Measurements from ENCODE around the gene PARL.

Gene PARL

GRCh38 chr3:183884427-183885296 is at the start of gene PARL:
Gene PARL, minus strand, starts transcription at chr3:183884880. Its CDS starts 34 bp downstream, at chr3:183884846.
- in situ Hi-C loops (cut with HindIII; ENCODE audit: low pct_unique_long_range_greater_than_20kb, low sequenced_read_pairs) = no loop called here
- DNase-seq (ENCODE audit: low read depth in 1 of 2, low spot score in 1 of 2) = peak; percentile 95 to 98
- TF ChIP-seq JUND (IDR thresholded peaks at IDR 0.05; ENCODE audit: low read depth) = no peak

GRCh38 chr3:183933160-183933559 is 48.5 kb upstream of the PARL start:
- in situ Hi-C loops (cut with HindIII; ENCODE audit: low pct_unique_long_range_greater_than_20kb, low sequenced_read_pairs) = no loop called here
- TF ChIP-seq JUND (IDR thresholded peaks at IDR 0.05; ENCODE audit: low read depth) = no peak
- no peak for DNase-seq (ENCODE audit: low read depth in 1 of 2, low spot score in 1 of 2)

GRCh38 chr3:183931881-183932280 is 47.2 kb upstream of the PARL start:
- TF ChIP-seq JUND (IDR thresholded peaks at IDR 0.05; ENCODE audit: low read depth) = no peak
- in situ Hi-C loops (cut with HindIII; ENCODE audit: low pct_unique_long_range_greater_than_20kb, low sequenced_read_pairs) = no loop called here
- no peak for DNase-seq (ENCODE audit: low read depth in 1 of 2, low spot score in 1 of 2)

- in situ Hi-C loops (cut with HindIII; ENCODE audit: low pct_unique_long_range_greater_than_20kb, low sequenced_read_pairs) = no loop called here
- no peak for DNase-seq (ENCODE audit: low read depth in 1 of 2, low spot score in 1 of 2)
- TF ChIP-seq JUND (IDR thresholded peaks at IDR 0.05; ENCODE audit: low read depth) = no peak
Measured at GRCh38 chr3:183930086-183930485, 45.4 kb upstream of the PARL start.

GRCh38 chr3:183927059-183927458 is 42.4 kb upstream of the PARL start:
- no peak for TF ChIP-seq JUND (IDR thresholded peaks at IDR 0.05; ENCODE audit: low read depth)
- in situ Hi-C loops (cut with HindIII; ENCODE audit: low pct_unique_long_range_greater_than_20kb, low sequenced_read_pairs) = no loop called here

GRCh38 chr3:183924956-183925355 is 40.3 kb upstream of the PARL start:
- no peak for DNase-seq (ENCODE audit: low read depth in 1 of 2, low spot score in 1 of 2)
- TF ChIP-seq JUND (IDR thresholded peaks at IDR 0.05; ENCODE audit: low read depth) = no peak
- in situ Hi-C loops (cut with HindIII; ENCODE audit: low pct_unique_long_range_greater_than_20kb, low sequenced_read_pairs) = no loop called here

More at GRCh38 chr3:183927059-183927458, 42.4 kb upstream of the PARL start:
- no peak for DNase-seq (ENCODE audit: low read depth in 1 of 2, low spot score in 1 of 2)

GRCh38 chr3:183924543-183924942 is 39.9 kb upstream of the PARL start:
- in situ Hi-C loops (cut with HindIII; ENCODE audit: low pct_unique_long_range_greater_than_20kb, low sequenced_read_pairs) = no loop called here
- TF ChIP-seq JUND (IDR thresholded peaks at IDR 0.05; ENCODE audit: low read depth) = no peak
- no peak for DNase-seq (ENCODE audit: low read depth in 1 of 2, low spot score in 1 of 2)

- in situ Hi-C loops (cut with HindIII; ENCODE audit: low pct_unique_long_range_greater_than_20kb, low sequenced_read_pairs) = no loop called here
- no peak for DNase-seq (ENCODE audit: low read depth in 1 of 2, low spot score in 1 of 2)
- TF ChIP-seq JUND (IDR thresholded peaks at IDR 0.05; ENCODE audit: low read depth) = no peak
Measured at GRCh38 chr3:183922421-183922820, 37.7 kb upstream of the PARL start.

- DNase-seq (ENCODE audit: low read depth in 1 of 2, low spot score in 1 of 2) = no peak
- no peak for TF ChIP-seq JUND (IDR thresholded peaks at IDR 0.05; ENCODE audit: low read depth)
- in situ Hi-C loops (cut with HindIII; ENCODE audit: low pct_unique_long_range_greater_than_20kb, low sequenced_read_pairs) = no loop called here
Measured at GRCh38 chr3:183921096-183921495, 36.4 kb upstream of the PARL start.

GRCh38 chr3:183920416-183920815 is 35.7 kb upstream of the PARL start:
- TF ChIP-seq JUND (IDR thresholded peaks at IDR 0.05; ENCODE audit: low read depth) = no peak
- in situ Hi-C loops (cut with HindIII; ENCODE audit: low pct_unique_long_range_greater_than_20kb, low sequenced_read_pairs) = no loop called here
- no peak for DNase-seq (ENCODE audit: low read depth in 1 of 2, low spot score in 1 of 2)

GRCh38 chr3:183918178-183918577 is 33.5 kb upstream of the PARL start:
- in situ Hi-C loops (cut with HindIII; ENCODE audit: low pct_unique_long_range_greater_than_20kb, low sequenced_read_pairs) = no loop called here
- TF ChIP-seq JUND (IDR thresholded peaks at IDR 0.05; ENCODE audit: low read depth) = no peak

GRCh38 chr3:183917776-183918175 is 33.1 kb upstream of the PARL start:
- in situ Hi-C loops (cut with HindIII; ENCODE audit: low pct_unique_long_range_greater_than_20kb, low sequenced_read_pairs) = no loop called here
- no peak for DNase-seq (ENCODE audit: low read depth in 1 of 2, low spot score in 1 of 2)
- no peak for TF ChIP-seq JUND (IDR thresholded peaks at IDR 0.05; ENCODE audit: low read depth)

More at GRCh38 chr3:183918178-183918577, 33.5 kb upstream of the PARL start:
- no peak for DNase-seq (ENCODE audit: low read depth in 1 of 2, low spot score in 1 of 2)

- no peak for DNase-seq (ENCODE audit: low read depth in 1 of 2, low spot score in 1 of 2)
- no peak for TF ChIP-seq JUND (IDR thresholded peaks at IDR 0.05; ENCODE audit: low read depth)
- in situ Hi-C loops (cut with HindIII; ENCODE audit: low pct_unique_long_range_greater_than_20kb, low sequenced_read_pairs) = no loop called here
Measured at GRCh38 chr3:183914856-183915255, 30.2 kb upstream of the PARL start.

GRCh38 chr3:183913580-183913920 is 28.9 kb upstream of the PARL start:
- TF ChIP-seq JUND (IDR thresholded peaks at IDR 0.05; ENCODE audit: low read depth) = no peak
- DNase-seq (ENCODE audit: low read depth in 1 of 2, low spot score in 1 of 2) = no peak
- in situ Hi-C loops (cut with HindIII; ENCODE audit: low pct_unique_long_range_greater_than_20kb, low sequenced_read_pairs) = no loop called here
